Measurements from ENCODE around the gene CDC6.

Gene CDC6

GRCh38 chr17:40348136-40348504, 60.4 kb downstream of the CDC6 start (continued):
- TF ChIP-seq PBX3 (CRISPR knock-in tag; IDR thresholded peaks at IDR 0.05): no peak
- TF ChIP-seq ZFP37 (tag by site-specific recombination; IDR thresholded peaks at IDR 0.05): no peak
- TF ChIP-seq BCL11A (tag by site-specific recombination; IDR thresholded peaks at IDR 0.05; ENCODE audit: low read depth): no peak
- TF ChIP-seq ZNF639 (tag by site-specific recombination; IDR thresholded peaks at IDR 0.05): no peak
- TF ChIP-seq ELK4 (IDR thresholded peaks at IDR 0.05; ENCODE audit: borderline replicate concordance, low read depth, low read length): no peak

- peaks cover 14% of the 10 kb centered on the region for H3K4me1 ChIP-seq (ENCODE audit: control insufficient read depth, insufficient read depth, low read length)
- H3K4me3 ChIP-seq (ENCODE audit: low read depth, low read length): no peak overlapping the region
- TF ChIP-seq ZBTB49 (tag by site-specific recombination; IDR thresholded peaks at IDR 0.05; ENCODE audit: low read depth): no peak
- 0 out of 2 replicates have a peak, but pooled peaks have one; percentile 25 for TF ChIP-seq ZIC2 (tag by site-specific recombination; IDR thresholded peaks at IDR 0.05)
- no peak overlapping the region for H3K27ac ChIP-seq (ENCODE audit: extremely low read depth, low read depth, low read length)
- ChIA-PET CTCF (interaction anchor here (0.5 to 3.6 kb wide), 5 partner anchors 9 to 46 kb away, joined by 3 to 27 read pairs (median 4); no protein-coding TSS in a partner anchor), POLR2A (interaction anchor here (2.1 kb wide), 1 partner anchor 42 kb away, joined by 6 read pairs; no protein-coding TSS in a partner anchor)
- peaks cover 6 to 42% of the 10 kb centered on the region in 2 experiments; a peak in 2 of 3 replicates for H3K36me3 ChIP-seq (ENCODE audit: control insufficient read depth in 2 of 2, insufficient read depth in 1 of 2, low read length in 2 of 2)
- H3K9me3 ChIP-seq (ENCODE audit: control insufficient read depth, insufficient read depth, low read depth, low read length): no peaks in the 10 kb centered on the region
These were observed 61.1 kb downstream of the CDC6 start for GRCh38 chr17:40348562-40349476.

GRCh38 chr17:40349477-40349894, 61.8 kb downstream of the CDC6 start:
- ChIA-PET CTCF (interaction anchor here (0.6 kb wide), 1 partner anchor 46 kb away, joined by 4 read pairs; no protein-coding TSS in a partner anchor), POLR2A (interaction anchor here (2.1 kb wide), 1 partner anchor 43 kb away, joined by 6 read pairs; no protein-coding TSS in a partner anchor)
- H3K36me3 ChIP-seq (ENCODE audit: control insufficient read depth in 2 of 2, insufficient read depth in 1 of 2, low read length in 2 of 2): peaks cover 6 to 45% of the 10 kb centered on the region in 2 experiments; a peak in 2 of 3 replicates
- no peaks in the 10 kb centered on the region for H3K9me3 ChIP-seq (ENCODE audit: control insufficient read depth, insufficient read depth, low read depth, low read length)
- TF ChIP-seq SP3 (tag by site-specific recombination; IDR thresholded peaks at IDR 0.05) (no peak), ZBTB11 (tag by site-specific recombination; conservative IDR thresholded peaks at IDR 0.05; ENCODE audit: low read depth) (no peak), ZNF114 (tag by site-specific recombination; IDR thresholded peaks at IDR 0.05) (no peak), ZFHX2 (tag by site-specific recombination; conservative IDR thresholded peaks at IDR 0.05) (no peak), ZNF138 (tag by site-specific recombination; IDR thresholded peaks at IDR 0.05; ENCODE audit: borderline replicate concordance) (no peak), WT1 (tag by site-specific recombination; IDR thresholded peaks at IDR 0.05) (no peak), HOXC10 (CRISPR knock-in tag; IDR thresholded peaks at IDR 0.05) (no peak), ZNF548 (tag by site-specific recombination; IDR thresholded peaks at IDR 0.05) (no peak), SETDB1 (IDR thresholded peaks at IDR 0.05; ENCODE audit: insufficient read length, low read length) (no peak), YY2 (tag by site-specific recombination; IDR thresholded peaks at IDR 0.05) (no peak), ZNF549 (tag by site-specific recombination; IDR thresholded peaks at IDR 0.05) (no peak)
- H3K27ac ChIP-seq (ENCODE audit: extremely low read depth, low read depth, low read length): no peak overlapping the region
- H3K4me3 ChIP-seq (ENCODE audit: low read depth, low read length): no peak overlapping the region
- H3K4me1 ChIP-seq (ENCODE audit: control insufficient read depth, insufficient read depth, low read length): peaks cover 11% of the 10 kb centered on the region

Measured in HEK293 (cell line).